Inferior parietal cortex (tissue), 1 donor: ENCODE measurements around the gene LBHD2.
"Not testable (repeated sequence)": the region's sequence is repeated elsewhere in the genome, so short reads cannot be mapped to it uniquely, and the experiment has no call there.

ENCODE experiments used
- DNase-seq: peaks from one replicate; pipeline ENCODE4 v3.0.0-alpha.2; 2016; ENCODE audit errors: extremely low spot score

Gene LBHD2

GRCh38 chr14:103119527-103119926, 35.5 kb downstream of the LBHD2 start:
- DNase-seq: not testable (repeated sequence)

DNA sequence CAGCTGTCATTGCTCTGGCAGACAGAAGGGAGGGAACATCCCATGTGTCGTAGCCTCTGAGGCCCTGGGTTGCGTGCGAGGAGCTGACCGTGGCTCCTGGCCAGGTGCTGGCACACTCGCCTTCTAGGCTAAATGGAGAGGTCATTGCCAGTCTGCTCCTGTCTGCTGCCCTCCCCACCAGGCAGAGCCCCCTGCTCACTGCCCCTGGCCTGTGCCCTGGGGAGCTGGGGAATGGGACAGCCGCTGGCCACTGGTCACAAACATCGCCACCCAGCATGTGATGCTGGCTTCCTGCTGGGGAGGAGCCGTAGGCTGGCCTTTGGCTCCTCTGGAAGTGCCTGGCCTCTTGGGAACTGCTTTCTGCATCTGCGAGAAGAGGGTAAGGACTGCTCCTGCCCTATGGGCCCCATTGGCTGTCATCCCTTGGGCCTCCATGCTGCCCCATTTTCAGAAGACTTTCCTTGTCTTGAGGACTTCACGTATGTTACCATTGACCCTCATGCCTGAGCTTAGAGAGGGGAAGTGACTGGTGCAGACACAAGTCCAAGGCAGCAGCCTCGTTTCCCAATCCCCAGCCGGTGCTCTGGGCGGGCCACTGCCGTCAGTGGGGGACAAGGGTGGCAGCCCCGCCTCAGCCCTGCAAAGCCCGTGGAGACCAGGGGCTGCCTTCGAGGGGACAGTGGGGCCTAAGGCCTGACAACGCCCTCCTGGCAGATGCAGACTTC, 37.3 kb downstream of the LBHD2 start:
- DNase-seq: no peak

DNA sequence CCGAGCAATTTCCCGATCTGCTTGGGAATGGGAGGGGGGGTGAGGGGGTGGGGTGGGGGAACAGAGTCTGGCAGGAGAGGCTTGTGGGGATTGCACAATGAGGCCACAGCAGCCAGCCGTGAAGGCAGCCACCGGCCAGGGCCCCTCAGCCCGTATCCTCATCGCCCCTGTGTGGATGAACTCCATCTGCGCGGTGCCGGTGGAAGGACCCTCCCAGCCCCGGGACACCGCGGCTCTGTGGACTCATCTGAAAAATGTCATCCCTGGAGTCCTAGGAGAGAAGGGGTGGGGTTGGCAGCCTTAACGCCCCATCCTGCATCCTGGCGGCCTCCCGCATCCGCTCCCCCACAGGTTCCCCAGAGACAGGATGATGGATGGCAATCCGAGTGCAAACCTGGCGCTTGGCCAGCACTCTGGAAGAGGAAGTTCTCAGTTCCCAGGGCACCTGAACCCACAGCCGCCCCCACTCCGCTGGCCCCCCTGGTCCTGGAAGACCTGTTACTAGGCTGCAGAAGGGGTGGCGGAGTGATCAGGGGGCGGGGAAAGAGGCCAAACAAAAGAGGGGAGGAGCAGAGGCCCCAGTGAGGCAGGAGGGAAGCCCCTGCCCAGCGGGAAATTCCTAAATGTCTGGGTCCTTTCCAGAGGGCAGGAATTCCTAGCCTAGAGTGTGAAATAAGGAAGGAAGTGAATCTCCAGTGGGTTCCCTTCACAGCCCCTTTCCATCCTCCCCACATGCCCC, 38.0 kb downstream of the LBHD2 start:
- no peak for DNase-seq

DNA sequence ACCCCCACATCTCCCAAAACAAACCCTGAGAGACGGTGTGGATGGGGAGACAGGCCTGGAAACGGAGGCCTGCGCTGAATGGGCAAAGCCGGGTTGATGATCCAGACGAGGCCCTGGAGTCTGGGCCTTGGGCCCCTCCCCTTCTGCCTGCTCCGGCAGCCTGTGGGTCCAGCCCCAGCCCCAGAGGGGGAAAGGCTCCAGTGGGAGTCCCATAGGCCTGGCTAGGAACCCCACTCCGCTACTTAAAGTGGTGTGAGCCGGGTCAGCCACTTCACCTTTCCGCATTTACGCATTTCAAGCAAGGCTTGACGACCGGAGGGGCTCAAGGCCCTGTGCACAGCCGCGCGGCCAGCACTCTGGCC, 38.6 kb downstream of the LBHD2 start:
- no peak for DNase-seq

DNA sequence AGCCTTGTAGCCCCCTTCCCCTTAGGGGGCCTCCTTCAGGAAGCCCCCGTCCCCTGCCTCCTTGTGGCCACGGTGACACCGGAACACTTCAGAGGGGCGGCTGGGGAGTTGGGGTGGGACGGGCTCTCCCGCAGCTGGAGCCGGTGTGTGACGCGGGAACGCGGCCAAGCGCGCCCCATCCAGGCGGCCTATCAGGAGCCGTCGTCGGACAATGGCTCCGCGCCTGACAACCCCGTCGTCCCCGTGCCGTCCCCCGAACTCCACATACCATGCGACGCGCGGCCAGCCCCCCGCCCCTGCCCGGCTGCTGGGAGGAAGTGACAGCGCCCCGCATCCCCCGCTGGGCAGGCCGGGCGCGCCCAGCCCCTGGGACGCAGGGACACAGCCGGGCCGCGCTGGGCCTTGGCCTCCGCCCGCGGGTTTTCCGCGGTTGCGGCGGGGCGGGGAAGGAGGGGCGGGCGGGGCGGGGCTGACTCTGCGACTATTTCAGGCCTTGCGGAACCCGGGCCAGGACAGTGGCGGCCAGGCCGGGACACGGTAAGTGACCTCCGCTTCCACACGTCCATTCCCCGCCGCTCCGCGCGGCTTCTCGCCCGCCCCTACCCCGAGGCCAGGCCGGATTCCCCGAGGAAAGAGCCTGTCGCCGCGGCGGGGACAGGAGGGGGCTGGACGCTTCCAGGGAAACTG, 39.1 kb downstream of the LBHD2 start, which contains the start of gene TNFAIP2:
Gene TNFAIP2 (plus strand): TSS at position 515 of the 687 bp plus-strand sequence. CDS start 2,997 bp downstream, outside the sequence.
- DNase-seq: no peak

DNA sequence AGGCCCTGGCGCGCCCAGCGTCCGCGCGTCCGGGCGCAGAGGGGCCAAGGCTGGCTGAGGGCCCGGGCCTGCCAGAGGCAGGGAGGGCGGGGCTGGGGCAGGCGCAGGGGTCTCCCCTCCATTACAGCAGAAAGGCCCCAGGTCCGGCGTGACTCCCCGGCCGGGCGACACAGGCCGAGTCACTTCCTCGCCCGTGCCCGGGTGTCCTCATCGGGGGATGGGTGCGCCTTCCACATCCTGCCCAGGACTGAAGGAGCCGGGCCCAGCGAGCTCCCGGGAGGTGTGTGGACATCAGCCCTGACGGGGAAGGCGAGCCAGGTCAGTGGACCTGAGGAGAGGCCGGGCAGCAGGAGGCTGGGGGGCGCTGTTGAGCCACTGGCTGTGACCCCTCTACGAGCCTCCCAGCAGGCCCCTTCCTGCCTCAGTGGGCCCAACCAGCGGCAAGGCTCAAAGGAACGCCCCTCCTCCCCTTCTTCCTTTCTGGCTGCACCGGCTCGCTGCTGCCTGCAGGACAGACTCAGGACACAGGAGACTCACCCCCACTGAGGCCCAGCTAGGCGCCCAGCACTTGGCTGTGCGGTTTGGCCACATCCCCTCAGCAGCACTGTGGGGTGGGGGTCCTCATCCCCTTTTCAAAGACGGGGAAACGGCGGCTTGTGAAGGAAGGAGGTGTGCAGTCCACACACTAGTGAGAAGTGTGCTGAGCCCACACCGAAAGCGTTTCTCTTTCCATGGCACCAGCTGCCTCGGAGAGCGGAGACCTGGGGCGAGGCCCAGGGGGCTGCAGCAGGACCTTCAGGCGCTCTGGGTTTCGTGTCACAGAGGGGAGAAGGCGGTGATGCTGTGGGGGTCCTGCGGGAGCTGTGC, 39.9 kb downstream of the LBHD2 start:
- DNase-seq: no peak

DNA sequence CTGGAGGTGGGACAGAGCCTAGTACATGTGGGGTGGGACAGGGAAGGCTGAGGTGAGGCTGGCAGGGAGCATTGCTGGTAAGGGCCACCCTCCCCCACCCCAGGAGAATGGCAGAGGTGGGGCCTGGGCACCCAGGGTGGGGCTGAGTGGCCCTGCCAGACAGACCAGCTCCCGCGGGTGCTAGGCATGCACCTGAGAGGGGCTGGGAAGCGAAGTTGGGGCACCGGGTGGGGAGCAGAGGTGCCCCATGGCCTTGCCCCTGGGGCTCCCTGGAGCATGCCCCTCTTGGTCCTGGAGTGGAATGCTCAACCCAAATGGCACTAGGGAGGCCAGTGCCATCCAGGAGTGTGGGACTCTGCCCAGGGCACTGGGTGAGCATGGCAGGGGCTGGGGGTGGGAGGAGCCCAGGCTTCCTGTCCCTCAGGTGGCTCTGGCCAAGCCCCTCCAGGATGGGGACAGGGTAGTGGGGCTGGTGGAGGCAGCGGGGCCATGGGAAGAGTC, 40.5 kb downstream of the LBHD2 start:
- no peak for DNase-seq

GRCh38 chr14:103125098-103126070, 41.4 kb downstream of the LBHD2 start:
- no peak for DNase-seq

GRCh38 chr14:103126088-103126872, 42.3 kb downstream of the LBHD2 start:
- DNase-seq: no peak

DNA sequence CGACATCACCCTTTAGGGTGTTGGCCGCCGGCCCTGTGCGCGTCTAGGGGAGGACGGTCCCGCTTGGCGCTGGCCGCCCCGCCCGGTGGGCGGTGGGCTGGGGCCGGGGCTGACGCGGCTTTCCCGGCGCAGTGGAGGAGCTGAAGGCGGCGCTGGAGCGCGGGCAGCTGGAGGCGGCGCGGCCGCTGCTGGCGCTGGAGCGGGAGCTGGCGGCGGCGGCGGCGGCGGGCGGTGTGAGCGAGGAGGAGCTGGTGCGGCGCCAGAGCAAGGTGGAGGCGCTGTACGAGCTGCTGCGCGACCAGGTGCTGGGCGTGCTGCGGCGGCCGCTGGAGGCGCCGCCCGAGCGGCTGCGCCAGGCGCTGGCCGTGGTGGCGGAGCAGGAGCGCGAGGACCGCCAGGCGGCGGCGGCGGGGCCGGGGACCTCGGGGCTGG, 42.9 kb downstream of the LBHD2 start:
- DNase-seq: no peak

- DNase-seq: no peak
These were observed 43.3 kb downstream of the LBHD2 start for GRCh38 chr14:103127356-103127755.

- DNase-seq: no peak
These were observed 44.0 kb downstream of the LBHD2 start for GRCh38 chr14:103127861-103128598.

DNA sequence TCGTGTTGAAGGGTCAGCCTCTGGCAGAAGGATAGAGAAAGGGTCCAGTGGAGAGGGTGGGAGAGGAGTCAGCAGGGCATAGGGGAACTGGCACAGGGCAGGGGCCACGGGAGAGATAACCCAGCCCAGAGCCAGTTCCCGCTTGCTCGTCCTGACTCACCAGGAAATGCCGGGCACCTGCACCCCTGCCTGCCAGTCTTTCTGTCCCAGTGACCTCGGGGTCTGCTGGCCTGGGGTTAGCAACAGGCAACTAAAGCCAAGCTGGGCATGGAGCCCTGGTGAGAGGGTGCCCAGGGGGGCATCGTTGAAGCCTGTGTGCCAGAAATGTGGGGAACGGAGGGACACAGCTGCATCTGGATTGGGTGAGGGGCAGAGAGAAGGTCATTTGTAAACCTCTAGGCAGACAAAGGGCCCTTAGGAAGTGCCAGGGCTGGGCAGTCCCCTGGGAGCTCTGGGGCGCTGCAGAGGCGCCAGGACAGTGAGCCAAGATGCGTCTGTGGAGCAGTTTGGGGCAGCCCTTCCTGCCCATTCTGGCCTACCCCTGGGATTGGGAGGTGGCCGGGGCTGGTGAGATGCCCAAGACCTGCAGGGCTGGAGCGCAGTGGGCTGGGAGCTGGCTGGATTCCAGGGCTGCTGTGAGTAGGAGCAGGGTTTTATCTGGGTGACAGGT, 44.8 kb downstream of the LBHD2 start:
- DNase-seq: no peak

GRCh38 chr14:103129301-103130016, 45.4 kb downstream of the LBHD2 start:
- no peak for DNase-seq

GRCh38 chr14:103130017-103130764, 46.2 kb downstream of the LBHD2 start:
- DNase-seq: no peak

DNA sequence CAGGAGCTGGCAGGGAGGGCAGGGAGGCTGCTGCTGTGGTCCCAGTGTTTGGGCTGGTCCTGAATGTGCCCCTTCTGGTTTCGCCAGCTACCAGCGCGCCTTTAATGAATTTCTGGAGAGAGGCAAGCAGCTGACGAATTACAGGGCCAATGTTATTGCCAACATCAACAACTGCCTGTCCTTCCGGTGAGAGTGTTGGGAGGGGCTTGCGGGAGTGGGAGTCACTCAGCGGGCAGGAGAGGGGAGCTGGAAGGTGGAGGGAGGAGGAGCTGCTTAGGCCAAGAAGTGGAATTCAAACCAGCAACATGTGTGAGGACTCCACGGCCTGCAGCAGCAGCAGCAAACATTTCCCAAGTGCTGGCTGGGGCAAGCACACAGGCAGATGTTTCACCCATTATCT, 47.0 kb downstream of the LBHD2 start:
- DNase-seq: no peak

DNA sequence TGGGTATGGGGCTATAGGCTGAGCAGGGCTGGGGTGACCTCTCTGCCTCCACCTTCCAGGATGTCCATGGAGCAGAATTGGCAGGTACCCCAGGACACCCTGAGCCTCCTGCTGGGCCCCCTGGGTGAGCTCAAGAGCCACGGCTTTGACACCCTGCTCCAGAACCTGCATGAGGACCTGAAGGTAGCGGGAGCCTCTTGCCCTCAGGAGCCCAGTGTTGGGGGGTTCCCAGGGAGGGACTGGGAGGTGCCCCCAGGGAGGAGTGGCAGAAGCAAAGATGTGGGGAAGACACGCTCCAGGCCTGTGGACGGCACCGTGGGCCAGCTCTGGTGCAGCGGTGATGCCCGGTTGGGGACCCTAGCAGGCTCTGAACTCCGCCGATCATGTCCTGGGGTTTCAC, 47.6 kb downstream of the LBHD2 start:
- DNase-seq: no peak
